Measurements from ENCODE around the gene CASD1.

GRCh38 chr7:94575646-94576045 lies 66.0 kb downstream of the CASD1 start:
- TF ChIP-seq CTCF (conservative IDR thresholded peaks at IDR 0.05; ENCODE audit: low read depth, low read length) (no peak), NFE2L2 (IDR thresholded peaks at IDR 0.05; ENCODE audit: low read depth, low read length) (no peak), POLR2A (IDR thresholded peaks at IDR 0.05; ENCODE audit: low read depth, low read length) (no peak), FOS (IDR thresholded peaks at IDR 0.05; ENCODE audit: low read depth, low read length) (no peak), CHD1 (IDR thresholded peaks at IDR 0.05; ENCODE audit: low read depth, low read length) (no peak), USF2 (IDR thresholded peaks at IDR 0.05; ENCODE audit: low read depth, low read length) (no peak), ELK1 (IDR thresholded peaks at IDR 0.05; ENCODE audit: borderline replicate concordance, low read depth, low read length) (no peak), MAFK (IDR thresholded peaks at IDR 0.05; ENCODE audit: low read depth, low read length) (no peak)
